ENCODE data around the gene BAIAP2.

DNA sequence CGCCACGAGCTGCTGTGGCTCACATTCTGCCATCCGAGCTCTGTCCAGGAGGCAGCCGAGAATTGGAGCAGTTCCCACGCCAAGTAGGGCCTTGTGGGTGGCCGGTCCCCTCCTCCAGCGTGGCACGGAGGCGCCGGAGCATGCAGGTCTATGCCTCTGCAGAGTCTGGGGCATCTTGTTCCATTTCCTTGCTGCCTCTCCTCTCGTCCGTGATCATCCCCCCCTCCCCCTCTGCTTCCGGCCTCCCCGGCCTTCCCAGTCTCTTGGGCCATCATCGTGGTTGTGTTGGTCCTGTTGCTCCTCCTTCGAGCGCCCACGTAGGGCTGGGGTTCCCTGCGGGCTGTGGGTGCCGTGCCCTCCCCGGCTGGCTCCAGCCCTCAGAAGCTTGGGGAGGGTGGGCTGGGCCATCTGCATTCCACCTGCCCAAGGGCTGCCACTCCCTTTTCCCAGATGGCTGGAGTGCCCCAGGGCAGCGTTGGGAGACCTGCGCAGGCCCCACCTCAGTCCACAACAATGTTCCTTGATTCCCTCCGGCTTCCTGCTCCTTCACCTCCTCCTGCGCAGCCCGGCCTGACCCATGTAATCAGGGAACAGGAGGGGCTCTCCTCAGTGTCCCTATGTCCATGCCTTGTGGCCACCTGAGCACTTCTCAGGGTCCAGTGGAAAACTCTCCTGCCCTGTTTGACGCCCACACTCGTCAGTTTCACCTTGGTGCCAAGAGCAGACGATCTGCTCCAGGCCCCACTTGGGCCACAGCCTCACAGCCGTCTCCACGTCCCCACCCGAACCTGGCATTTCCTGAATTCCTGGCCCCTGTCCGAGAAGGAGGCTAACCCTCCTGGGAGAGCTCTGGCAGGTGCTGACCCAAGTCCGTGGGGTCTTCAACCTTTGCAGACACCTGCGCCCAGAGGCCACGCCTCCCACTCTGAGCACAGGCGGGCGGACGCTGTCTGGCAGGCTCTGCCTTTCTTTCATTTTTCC lies 37.1 kb downstream of the BAIAP2 start:
- no peak for TF ChIP-seq POLR2A (IDR thresholded peaks at IDR 0.05; ENCODE audit: low read length)
- TF ChIP-seq SMC3 (IDR thresholded peaks at IDR 0.05): no peak
- TF ChIP-seq, protein P1, sequence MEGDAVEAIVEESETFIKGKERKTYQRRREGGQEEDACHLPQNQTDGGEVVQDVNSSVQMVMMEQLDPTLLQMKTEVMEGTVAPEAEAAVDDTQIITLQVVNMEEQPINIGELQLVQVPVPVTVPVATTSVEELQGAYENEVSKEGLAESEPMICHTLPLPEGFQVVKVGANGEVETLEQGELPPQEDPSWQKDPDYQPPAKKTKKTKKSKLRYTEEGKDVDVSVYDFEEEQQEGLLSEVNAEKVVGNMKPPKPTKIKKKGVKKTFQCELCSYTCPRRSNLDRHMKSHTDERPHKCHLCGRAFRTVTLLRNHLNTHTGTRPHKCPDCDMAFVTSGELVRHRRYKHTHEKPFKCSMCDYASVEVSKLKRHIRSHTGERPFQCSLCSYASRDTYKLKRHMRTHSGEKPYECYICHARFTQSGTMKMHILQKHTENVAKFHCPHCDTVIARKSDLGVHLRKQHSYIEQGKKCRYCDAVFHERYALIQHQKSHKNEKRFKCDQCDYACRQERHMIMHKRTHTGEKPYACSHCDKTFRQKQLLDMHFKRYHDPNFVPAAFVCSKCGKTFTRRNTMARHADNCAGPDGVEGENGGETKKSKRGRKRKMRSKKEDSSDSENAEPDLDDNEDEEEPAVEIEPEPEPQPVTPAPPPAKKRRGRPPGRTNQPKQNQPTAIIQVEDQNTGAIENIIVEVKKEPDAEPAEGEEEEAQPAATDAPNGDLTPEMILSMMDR (IDR thresholded peaks at IDR 0.05): no peak
- TF ChIP-seq MYC (IDR thresholded peaks at IDR 0.05; ENCODE audit: borderline replicate concordance, low read length): no peak
- no peak for TF ChIP-seq CHD4 (IDR thresholded peaks at IDR 0.05; ENCODE audit: borderline replicate concordance)
- TF ChIP-seq POLR2AphosphoS2 (conservative IDR thresholded peaks at IDR 0.05; ENCODE audit: low read length): no peak
- no peak for TF ChIP-seq ESRRA (IDR thresholded peaks at IDR 0.05; ENCODE audit: borderline replicate concordance, low read length)
- TF ChIP-seq EHMT2 (IDR thresholded peaks at IDR 0.05; ENCODE audit: low read depth): no peak
- no peak for TF ChIP-seq FOXS1 (CRISPR knock-in tag; IDR thresholded peaks at IDR 0.05)
- TF ChIP-seq EP300 (IDR thresholded peaks at IDR 0.05): no peak
- no peak for TF ChIP-seq GATA3 (IDR thresholded peaks at IDR 0.05; ENCODE audit: borderline replicate concordance)

All from A549 (cell line).